ENCODE results near the gene CHSY1. TPM values are rescaled to one million over a fixed set of nuclear protein-coding genes. Genes with fewer than 3 reads are reported as not detected.

The CHSY1 gene
- total and polyA plus RNA-seq, 2 donors (not counting 1 experiment from before 2014, with no cell fraction given), result 4.7 to 20.3 TPM

GRCh38 chr15:101147181-101147580, 104.7 kb downstream of the CHSY1 start:
- Histone ChIP-seq H3K9me3 (ENCODE audit: control extremely low read depth in 1 of 3, control insufficient read depth in 2 of 3, insufficient read depth in 1 of 3, low read length in 2 of 3) (peaks cover 0 to 9% (median 0%) of the 10 kb centered on the region in 3 donors), H3K4me2 (replicated peaks; ENCODE audit: low read depth, low read length, poor library complexity, severe bottlenecking) (no peak overlapping the region), H3K36me3 (replicated peaks in 1 of 2; ENCODE audit: control extremely low read depth in 1 of 2, control insufficient read depth in 1 of 2, extremely low read depth in 1 of 2, insufficient read depth in 2 of 2, low read length in 1 of 2) (no peaks in the 10 kb centered on the region), H3K4me1 (ENCODE audit: control insufficient read depth in 2 of 2, insufficient read depth in 2 of 2, low read length in 2 of 2) (peaks cover 14 to 19% of the 10 kb centered on the region in 2 donors), H3K27me3 (replicated peaks in 1 of 4; ENCODE audit: control extremely low read depth in 1 of 4, control insufficient read depth in 3 of 4, insufficient read depth in 4 of 4, low read length in 3 of 4) (peaks cover 0 to 6% (median 0%) of the 10 kb centered on the region in 4 experiments), H4K20me1 (ENCODE audit: control insufficient read depth, insufficient read depth, low read length, poor library complexity, severe bottlenecking) (no peaks in the 10 kb centered on the region), H3K27ac (ENCODE audit: low read length in 2 of 2) (no peak overlapping the region), H3K79me2 (ENCODE audit: control insufficient read depth, insufficient read depth, low read length) (no peaks in the 10 kb centered on the region), H3K9ac (ENCODE audit: low read length) (no peak overlapping the region), H3K4me3 (ENCODE audit: control extremely low read depth in 1 of 5, extremely low read depth in 1 of 5, insufficient read depth in 1 of 5, low read depth in 2 of 5, low read length in 4 of 5) (no peak overlapping the region), H2AFZ (ENCODE audit: insufficient read depth, low read depth, low read length, poor library complexity, severe bottlenecking) (no peak overlapping the region)
- 41% methylated on average over 5 of the region's 5 CpGs for WGBS (ENCODE audit: insufficient coverage)
- Mint-ChIP-seq H3K27me3 (no peaks in the 10 kb centered on the region), H3K9me3 (ENCODE audit: insufficient read depth) (no peaks in the 10 kb centered on the region), H3K27ac (no peak overlapping the region), H3K4me1 (peaks cover 16% of the 10 kb centered on the region), H3K4me3 (no peak overlapping the region)
- ChIA-PET POLR2A (no interaction called here), CTCF (interaction anchor here (0.6 kb wide), 1 partner anchor 508 kb away, joined by 3 read pairs; no protein-coding TSS in a partner anchor)
- DNase-seq, result no peak
- TF ChIP-seq EZH2 (IDR thresholded peaks at IDR 0.05; ENCODE audit: borderline replicate concordance, insufficient read depth, low read depth, low read length, poor library complexity, severe bottlenecking), result no peak
- TF ChIP-seq CTCF (IDR thresholded peaks at IDR 0.05), result no peak
- intact Hi-C loops (cut with micrococcal nuclease), result no loop called here
- ATAC-seq (ENCODE audit: low read depth), result no peak

- DNase-seq (no peak), ATAC-seq (ENCODE audit: low read depth) (no peak)
- Histone ChIP-seq H3K79me2 (ENCODE audit: control insufficient read depth, insufficient read depth, low read length) (no peaks in the 10 kb centered on the region), H3K9me3 (ENCODE audit: control extremely low read depth in 1 of 3, control insufficient read depth in 2 of 3, insufficient read depth in 1 of 3, low read length in 2 of 3) (peaks cover 0 to 11% (median 0%) of the 10 kb centered on the region in 3 donors), H3K27ac (ENCODE audit: low read length in 2 of 2) (no peak overlapping the region), H3K4me3 (ENCODE audit: control extremely low read depth in 1 of 5, extremely low read depth in 1 of 5, insufficient read depth in 1 of 5, low read depth in 2 of 5, low read length in 4 of 5) (no peak overlapping the region), H3K27me3 (replicated peaks in 1 of 4; ENCODE audit: control extremely low read depth in 1 of 4, control insufficient read depth in 3 of 4, insufficient read depth in 4 of 4, low read length in 3 of 4) (peaks cover 0 to 6% (median 0%) of the 10 kb centered on the region in 4 experiments), H3K9ac (ENCODE audit: low read length) (no peak overlapping the region), H3K4me2 (replicated peaks; ENCODE audit: low read depth, low read length, poor library complexity, severe bottlenecking) (no peak overlapping the region), H3K4me1 (ENCODE audit: control insufficient read depth in 2 of 2, insufficient read depth in 2 of 2, low read length in 2 of 2) (peaks cover 10 to 15% of the 10 kb centered on the region in 2 donors), H4K20me1 (ENCODE audit: control insufficient read depth, insufficient read depth, low read length, poor library complexity, severe bottlenecking) (no peaks in the 10 kb centered on the region), H2AFZ (ENCODE audit: insufficient read depth, low read depth, low read length, poor library complexity, severe bottlenecking) (no peak overlapping the region), H3K36me3 (replicated peaks in 1 of 2; ENCODE audit: control extremely low read depth in 1 of 2, control insufficient read depth in 1 of 2, extremely low read depth in 1 of 2, insufficient read depth in 2 of 2, low read length in 1 of 2) (no peaks in the 10 kb centered on the region)
- H3K27ac Mint-ChIP-seq, result no peak overlapping the region
- H3K27me3 Mint-ChIP-seq, result no peaks in the 10 kb centered on the region
- no peak overlapping the region for H3K4me3 Mint-ChIP-seq
- no peaks in the 10 kb centered on the region for H3K9me3 Mint-ChIP-seq (ENCODE audit: insufficient read depth)
- intact Hi-C loops (cut with micrococcal nuclease), result no loop called here
- ChIA-PET POLR2A (no interaction called here), CTCF (interaction anchor here (0.7 to 1.3 kb wide), 2 partner anchors 56 to 111 kb away, joined by 3 read pairs; no protein-coding TSS in a partner anchor)
- 92% methylated on average over 4 of the region's 8 CpGs for WGBS (ENCODE audit: insufficient coverage)
- TF ChIP-seq EZH2 (IDR thresholded peaks at IDR 0.05; ENCODE audit: borderline replicate concordance, insufficient read depth, low read depth, low read length, poor library complexity, severe bottlenecking) (no peak), CTCF (IDR thresholded peaks at IDR 0.05) (no peak)
- H3K4me1 Mint-ChIP-seq, result peaks cover 12% of the 10 kb centered on the region
Observed at GRCh38 chr15:101146118-101146702, 105.6 kb downstream of the CHSY1 start.
